DMS53 treated with DMSO at 0.1 percent for 48 hours (cell line): ENCODE measurements around the gene AMBN.

ENCODE experiments used
- DNase-seq: peaks from one replicate; lab custom pipeline; 2025; ENCODE audit not compliant: unreplicated experiment; lab: John Stamatoyannopoulos, UW

The AMBN gene

GRCh38 chr4:70591955-70592582, at the start of gene AMBN:
Gene AMBN, plus strand, starts transcription at chr4:70592256. Its CDS starts 103 bp downstream, at chr4:70592359.
- DNase-seq: no peak

GRCh38 chr4:70544279-70544868, 47.7 kb upstream of the AMBN start:
- DNase-seq: peak; percentile 22

- no peak for DNase-seq
Measured at GRCh38 chr4:70556856-70557255, 35.2 kb upstream of the AMBN start.

GRCh38 chr4:70559211-70559830, 32.7 kb upstream of the AMBN start:
- DNase-seq: peak; percentile 39

GRCh38 chr4:70559924-70560323, 32.1 kb upstream of the AMBN start:
- no peak for DNase-seq

GRCh38 chr4:70564033-70564432, 28.0 kb upstream of the AMBN start:
- peak; percentile 81 for DNase-seq

GRCh38 chr4:70570796-70571195, 21.3 kb upstream of the AMBN start:
- DNase-seq: no peak

GRCh38 chr4:70571772-70572171, 20.3 kb upstream of the AMBN start:
- no peak for DNase-seq

GRCh38 chr4:70575964-70576363, 16.1 kb upstream of the AMBN start:
- DNase-seq: no peak

GRCh38 chr4:70577220-70577927, 14.7 kb upstream of the AMBN start:
- DNase-seq: peak; percentile 24

GRCh38 chr4:70581980-70582379, 10.1 kb upstream of the AMBN start:
- no peak for DNase-seq

GRCh38 chr4:70583952-70584834, 7.9 kb upstream of the AMBN start:
- DNase-seq: peak; percentile 91

- no peak for DNase-seq
Measured at GRCh38 chr4:70586841-70587240, 5.2 kb upstream of the AMBN start.

- DNase-seq: no peak
Measured at GRCh38 chr4:70589785-70590184, 2.3 kb upstream of the AMBN start.

GRCh38 chr4:70594196-70594595, 2.1 kb downstream of the AMBN start:
- no peak for DNase-seq

GRCh38 chr4:70600305-70600704, 8.2 kb downstream of the AMBN start:
- DNase-seq: no peak

- DNase-seq: no peak
Measured at GRCh38 chr4:70600977-70601376, 8.9 kb downstream of the AMBN start.

- DNase-seq: peak; percentile 81
Measured at GRCh38 chr4:70601422-70602039, 9.5 kb downstream of the AMBN start.

- DNase-seq: no peak
Measured at GRCh38 chr4:70603856-70604255, 11.8 kb downstream of the AMBN start.

GRCh38 chr4:70606459-70606858, 14.4 kb downstream of the AMBN start:
- no peak for DNase-seq
